Spleen (tissue), 10 donors: ENCODE results near the gene PRR15. TPM values are rescaled to one million over a fixed set of nuclear protein-coding genes. Genes with fewer than 3 reads are reported as not detected.

Experiments used
- polyA plus RNA-seq, 3 donors: library from polyadenylated mRNA; stranded (reverse); fragments of 200-250 nt; gene quantifications; one replicate each; pipeline ENCODE4 v1.2.1, GENCODE V29; 2013
- total RNA-seq, 7 donors: library from RNA; depleted of rRNA in 3 of 7; stranded (reverse); fragments of >200 nt in 3 of 7; fragmentation: NEBNext Ultra II Directional in 4 of 7; extraction: Animal tissue kit (Norgen Biotek cat#: 25700) in 4 of 7; gene quantifications; one replicate each; pipeline versions ENCODE4 v1.1.0 to v1.2.1, GENCODE V29; 2016 to 2021
- donor health status: healthy with polysubstance abuse.
- donor health status: DM: no; HTN: no; CAD: no; lungs with moderate emphysema.
- donor health status: DM: no; HTN: no; CAD: no.
- donor health status: Bipolar disorder and iron deficiency.
- donor health status: healthy.
- donor health status: DM: no; HTN: no; CAD: no.
- donor health status: DM: yes; HTN: yes; CAD: no.

PRR15 gene
- total and polyA plus RNA-seq, 10 donors: 0.06 to 0.11 TPM; not detected in 8

Other genes starting within 250 kb of the PRR15 start
- 1 to 10 TPM in 2 of 7 donors, under 1 TPM in 5; 0.17 to 1.5 (median 0.72) TPM for gene WIPF3, start 242.7 kb downstream of the PRR15 start, total RNA-seq
- under 1 TPM; 0.57 to 0.61 (median 0.58) TPM for gene WIPF3, start 242.7 kb downstream of the PRR15 start, polyA plus RNA-seq